Measurements from ENCODE around the gene TSFM. TPM values are rescaled to one million over a fixed set of nuclear protein-coding genes. Genes with fewer than 3 reads are reported as not detected.

The TSFM gene
- total RNA-seq, 1 experiment from 2014 or later: 58.5 TPM

GRCh38 chr12:57846285-57846576, 63.6 kb downstream of the TSFM start:
- no peaks in the 10 kb centered on the region for H3K9me3 ChIP-seq (ENCODE audit: low read depth, low read length, poor library complexity, severe bottlenecking)
- ChIA-PET POLR2A (ENCODE audit: low non-redundant PET) (interaction anchor here (0.6 to 0.7 kb wide), 2 partner anchors 9 to 58 kb away, joined by 3 to 18 read pairs; no protein-coding TSS in a partner anchor), CTCF (interaction anchor here (1.3 kb wide), 1 partner anchor 50 kb away, joined by 4 read pairs; no protein-coding TSS in a partner anchor)
- H3K4me1 ChIP-seq (ENCODE audit: insufficient read depth, low read length, poor library complexity, severe bottlenecking): peaks cover 39% of the 10 kb centered on the region
- BruUV-seq (replicated peaks): no TSS peak
- intact Hi-C loops (cut with micrococcal nuclease; ENCODE audit: unreplicated experiment): loop anchor here (1.0 kb wide), 1 partner anchor 48 kb away; no protein-coding TSS in a partner anchor
- peak overlapping the region; percentile 100 for H3K4me3 ChIP-seq (ENCODE audit: low read depth, low read length, poor library complexity, severe bottlenecking)
- DNase-seq (ENCODE audit: low spot score): no peak
- H3K27ac ChIP-seq (ENCODE audit: low read depth, low read length, poor library complexity, severe bottlenecking): peak overlapping the region; percentile 98
- H3K36me3 ChIP-seq (ENCODE audit: insufficient read depth, low read length, poor library complexity, severe bottlenecking): no peaks in the 10 kb centered on the region
- no peaks in the 10 kb centered on the region for H3K27me3 ChIP-seq (replicated peaks; ENCODE audit: insufficient read depth, low read depth, low read length, poor library complexity)
- no peak for TF ChIP-seq EZH2 (IDR thresholded peaks at IDR 0.05; ENCODE audit: borderline replicate concordance, low read depth, low read length, poor library complexity, severe bottlenecking)
- TF ChIP-seq CTCF (conservative IDR thresholded peaks at IDR 0.05; ENCODE audit: low read depth, low read length): no peak

GRCh38 chr12:57846577-57847319, 64.2 kb downstream of the TSFM start, which contains the start of gene CTDSP2:
Gene CTDSP2, minus strand, starts transcription at chr12:57846729. Its CDS starts 294 bp downstream, at chr12:57846435.
- Histone ChIP-seq H3K9me3 (ENCODE audit: low read depth, low read length, poor library complexity, severe bottlenecking) (no peaks in the 10 kb centered on the region), H3K27me3 (replicated peaks; ENCODE audit: insufficient read depth, low read depth, low read length, poor library complexity) (no peaks in the 10 kb centered on the region), H3K4me3 (ENCODE audit: low read depth, low read length, poor library complexity, severe bottlenecking) (peak within 1 kb of the TSS; percentile 100), H3K4me1 (ENCODE audit: insufficient read depth, low read length, poor library complexity, severe bottlenecking) (peaks cover 33% of the 10 kb centered on the region), H3K27ac (ENCODE audit: low read depth, low read length, poor library complexity, severe bottlenecking) (peak within 1 kb of the TSS; percentile 98), H3K36me3 (ENCODE audit: insufficient read depth, low read length, poor library complexity, severe bottlenecking) (no peaks in the 10 kb centered on the region)
- no TSS peak for BruUV-seq (replicated peaks)
- intact Hi-C loops (cut with micrococcal nuclease; ENCODE audit: unreplicated experiment): loop anchor here (1.0 kb wide), 1 partner anchor 48 kb away; no protein-coding TSS in a partner anchor
- ChIA-PET CTCF (interaction anchor here (0.7 to 1.3 kb wide), 4 partner anchors 9 to 61 kb away, joined by 4 to 8 read pairs (median 4); no protein-coding TSS in a partner anchor), POLR2A (ENCODE audit: low non-redundant PET) (interaction anchor here (0.5 to 0.7 kb wide), 3 partner anchors 10 to 1698 kb away, joined by 3 to 9 read pairs (median 3); no protein-coding TSS in a partner anchor)
- DNase-seq (ENCODE audit: low spot score): peak; percentile 99
- TF ChIP-seq EZH2 (IDR thresholded peaks at IDR 0.05; ENCODE audit: borderline replicate concordance, low read depth, low read length, poor library complexity, severe bottlenecking) (no peak), CTCF (conservative IDR thresholded peaks at IDR 0.05; ENCODE audit: low read depth, low read length) (no peak)

Small RNA genes lying within 50 kb of the gene (microRNA-seq; reads per million reads assigned to microRNA genes)
- 125 reads per million, percentile 67 among the genes with 10 or more reads in this experiment for gene MIR26A2
- gene MIR6759: not detected

Other genes starting within 250 kb of the TSFM start
- gene DCTN2, start 235.6 kb upstream of the TSFM start, total RNA-seq (2021): 121 and 129 TPM in 2 replicates
- gene KIF5A, start 232.7 kb upstream of the TSFM start, total RNA-seq (2021): 2.1 and 3.3 TPM in 2 replicates
- 34.9 and 35.4 TPM in 2 replicates for gene PIP4K2C, start 191.6 kb upstream of the TSFM start, total RNA-seq (2021)
- 61.7 and 65.9 TPM in 2 replicates for gene DTX3, start 178.0 kb upstream of the TSFM start, total RNA-seq (2021)
- gene ARHGEF25, start 171.4 kb upstream of the TSFM start, total RNA-seq (2021): 20.9 and 32.5 TPM in 2 replicates
- gene B4GALNT1, start 149.6 kb upstream of the TSFM start, total RNA-seq (2021): 34.5 and 39.0 TPM in 2 replicates
- 142 and 161 TPM in 2 replicates for gene OS9, start 88.7 kb upstream of the TSFM start, total RNA-seq (2021)
- 4.0 and 6.6 TPM in 2 replicates for gene AGAP2, start 44.0 kb upstream of the TSFM start, total RNA-seq (2021)
- 8.9 and 24.6 TPM in 2 replicates for gene TSPAN31, start 37.7 kb upstream of the TSFM start, total RNA-seq (2021)
- gene CDK4, start 30.5 kb upstream of the TSFM start, total RNA-seq (2021): 216 and 247 TPM in 2 replicates
- gene MARCHF9, start 27.7 kb upstream of the TSFM start, total RNA-seq (2021): 19.8 and 23.6 TPM in 2 replicates
- 4.5 and 4.7 TPM in 2 replicates for gene CYP27B1, start 15.7 kb upstream of the TSFM start, total RNA-seq (2021)
- gene METTL1, start 10.7 kb upstream of the TSFM start, total RNA-seq (2021): 51.0 and 55.6 TPM in 2 replicates
- 5.3 and 7.4 TPM in 2 replicates for gene EEF1AKMT3, start 10.2 kb upstream of the TSFM start, total RNA-seq (2021)
- 4.4 and 5.4 TPM in 2 replicates for gene AVIL, start 35.9 kb downstream of the TSFM start, total RNA-seq (2021)
- 115 and 132 TPM in 2 replicates for gene CTDSP2, start 63.9 kb downstream of the TSFM start, total RNA-seq (2021)
- gene ATP23, start 158.8 kb downstream of the TSFM start, total RNA-seq (2021): 7.7 and 13.6 TPM in 2 replicates

Data from A673 (cell line).